ENCODE data around the gene NUP210. TPM values are rescaled to one million over a fixed set of nuclear protein-coding genes. Genes with fewer than 3 reads are reported as not detected.

NUP210 gene
- polyA plus RNA-seq, 2 donors = 5.7 to 5.9 TPM

DNA sequence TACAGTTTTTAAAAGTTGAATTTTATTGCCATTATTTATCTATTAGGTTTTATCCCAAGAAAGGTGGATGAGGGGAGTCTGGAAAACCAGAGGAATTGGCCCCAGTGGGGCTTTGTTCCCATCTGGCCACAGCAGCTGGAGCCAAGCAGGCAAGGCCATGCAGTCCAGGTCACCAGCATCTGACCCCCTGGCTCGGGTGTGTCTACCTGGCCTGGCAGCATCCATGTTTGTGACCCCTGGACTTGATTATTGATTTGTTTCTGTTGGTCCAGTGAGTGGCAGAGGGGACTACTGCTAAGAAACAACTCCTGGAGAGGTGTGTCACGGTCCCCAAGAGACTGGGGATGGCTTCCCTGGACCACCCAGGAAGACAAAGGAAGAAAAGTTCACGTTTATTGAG, 111.1 kb downstream of the NUP210 start:
- no peaks in the 10 kb centered on the region for H3K9me3 ChIP-seq (ENCODE audit: control insufficient read depth in 2 of 2, insufficient read depth in 1 of 2, low read depth in 1 of 2, low read length in 1 of 2)
- no peaks in the 10 kb centered on the region for H3K4me1 ChIP-seq (ENCODE audit: control insufficient read depth in 2 of 2, insufficient read depth in 2 of 2, low read length in 1 of 2)
- no peak overlapping the region for H3K27ac ChIP-seq (ENCODE audit: low read depth in 2 of 2, low read length in 1 of 2)
- no peaks in the 10 kb centered on the region for H3K27me3 ChIP-seq (ENCODE audit: control insufficient read depth in 1 of 2, insufficient read depth in 2 of 2, low read length in 2 of 2)
- H3K36me3 ChIP-seq (ENCODE audit: control insufficient read depth in 2 of 2, insufficient read depth in 2 of 2, low read length in 1 of 2) = no peaks in the 10 kb centered on the region
- no peak overlapping the region for H3K4me3 ChIP-seq (ENCODE audit: low read depth in 1 of 2, low read length in 2 of 2)
- WGBS, 2 donors = 71 to 75% methylated on average over 3 of the region's 3 CpGs

DNA sequence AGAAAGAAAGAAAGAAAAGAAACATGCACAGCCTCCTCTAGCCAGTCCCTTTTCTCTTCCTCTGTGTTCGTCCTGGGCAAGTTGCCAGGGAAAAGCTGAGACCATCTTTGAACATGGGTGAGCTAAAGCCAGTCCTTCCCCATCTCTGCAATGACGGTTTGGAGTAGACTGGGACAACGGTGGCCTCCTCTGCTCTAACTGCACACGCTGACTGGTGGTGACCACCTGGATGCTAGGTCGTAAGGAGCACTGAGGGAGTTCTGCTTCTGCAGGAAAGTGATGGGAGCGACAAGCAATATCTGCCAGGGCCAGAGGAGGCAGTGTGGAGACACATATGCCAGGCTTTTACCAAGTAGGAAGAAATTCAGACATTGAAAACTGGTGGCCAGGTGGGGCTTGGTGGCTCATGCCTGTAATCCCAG, 111.7 kb downstream of the NUP210 start:
- 21 to 35% methylated on average over 6 of the region's 6 CpGs for WGBS, 2 donors
- H3K4me3 ChIP-seq (ENCODE audit: low read depth in 1 of 2, low read length in 2 of 2) = no peak overlapping the region
- H3K27me3 ChIP-seq (ENCODE audit: control insufficient read depth in 1 of 2, insufficient read depth in 2 of 2, low read length in 2 of 2) = no peaks in the 10 kb centered on the region
- H3K27ac ChIP-seq (ENCODE audit: low read depth in 2 of 2, low read length in 1 of 2) = no peak overlapping the region
- no peaks in the 10 kb centered on the region for H3K9me3 ChIP-seq (ENCODE audit: control insufficient read depth in 2 of 2, insufficient read depth in 1 of 2, low read depth in 1 of 2, low read length in 1 of 2)
- no peaks in the 10 kb centered on the region for H3K36me3 ChIP-seq (ENCODE audit: control insufficient read depth in 2 of 2, insufficient read depth in 2 of 2, low read length in 1 of 2)
- H3K4me1 ChIP-seq (ENCODE audit: control insufficient read depth in 2 of 2, insufficient read depth in 2 of 2, low read length in 1 of 2) = no peaks in the 10 kb centered on the region

DNA sequence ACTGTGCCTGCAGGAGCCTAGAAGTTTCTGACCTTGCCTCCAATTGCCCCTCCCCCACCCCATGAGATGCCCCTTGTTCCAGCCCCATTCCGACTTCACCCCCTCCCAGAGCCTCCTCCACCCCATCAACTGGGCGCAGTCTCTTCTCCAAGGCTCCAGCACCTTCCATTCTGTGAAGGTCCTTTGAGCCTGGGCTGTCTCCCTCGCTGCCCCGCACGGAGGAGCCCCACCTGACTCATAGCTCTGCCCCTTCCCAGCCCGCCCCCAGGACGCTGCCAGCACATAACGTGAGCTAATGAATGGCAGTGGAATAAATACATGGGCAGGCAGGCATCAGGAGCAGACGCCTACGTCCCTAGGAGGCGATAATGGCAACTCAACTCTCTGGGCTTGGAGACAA, 113.1 kb downstream of the NUP210 start:
- Histone ChIP-seq H3K4me3 (ENCODE audit: low read depth in 1 of 2, low read length in 2 of 2) (no peak overlapping the region), H3K27me3 (ENCODE audit: control insufficient read depth in 1 of 2, insufficient read depth in 2 of 2, low read length in 2 of 2) (no peaks in the 10 kb centered on the region), H3K36me3 (ENCODE audit: control insufficient read depth in 2 of 2, insufficient read depth in 2 of 2, low read length in 1 of 2) (no peaks in the 10 kb centered on the region), H3K27ac (ENCODE audit: low read depth in 2 of 2, low read length in 1 of 2) (no peak overlapping the region), H3K9me3 (ENCODE audit: control insufficient read depth in 2 of 2, insufficient read depth in 1 of 2, low read depth in 1 of 2, low read length in 1 of 2) (no peaks in the 10 kb centered on the region), H3K4me1 (ENCODE audit: control insufficient read depth in 2 of 2, insufficient read depth in 2 of 2, low read length in 1 of 2) (no peaks in the 10 kb centered on the region)
- WGBS, 2 donors = 78 to 82% methylated on average over 11 of the region's 11 CpGs

- H3K27ac ChIP-seq (ENCODE audit: low read depth in 2 of 2, low read length in 1 of 2) = no peak overlapping the region
- WGBS, 2 donors = 72 to 77% methylated on average over 4 of the region's 4 CpGs
- no peaks in the 10 kb centered on the region for H3K9me3 ChIP-seq (ENCODE audit: control insufficient read depth in 2 of 2, insufficient read depth in 1 of 2, low read depth in 1 of 2, low read length in 1 of 2)
- no peaks in the 10 kb centered on the region for H3K4me1 ChIP-seq (ENCODE audit: control insufficient read depth in 2 of 2, insufficient read depth in 2 of 2, low read length in 1 of 2)
- H3K36me3 ChIP-seq (ENCODE audit: control insufficient read depth in 2 of 2, insufficient read depth in 2 of 2, low read length in 1 of 2) = no peaks in the 10 kb centered on the region
- no peaks in the 10 kb centered on the region for H3K27me3 ChIP-seq (ENCODE audit: control insufficient read depth in 1 of 2, insufficient read depth in 2 of 2, low read length in 2 of 2)
- H3K4me3 ChIP-seq (ENCODE audit: low read depth in 1 of 2, low read length in 2 of 2) = no peak overlapping the region
Observed at GRCh38 chr3:13305623-13306022, 114.5 kb downstream of the NUP210 start.

GRCh38 chr3:13303410-13303809, 116.7 kb downstream of the NUP210 start:
- Histone ChIP-seq H3K4me3 (ENCODE audit: low read depth in 1 of 2, low read length in 2 of 2) (no peak overlapping the region), H3K27ac (ENCODE audit: low read depth in 2 of 2, low read length in 1 of 2) (no peak overlapping the region), H3K36me3 (ENCODE audit: control insufficient read depth in 2 of 2, insufficient read depth in 2 of 2, low read length in 1 of 2) (no peaks in the 10 kb centered on the region), H3K27me3 (ENCODE audit: control insufficient read depth in 1 of 2, insufficient read depth in 2 of 2, low read length in 2 of 2) (no peaks in the 10 kb centered on the region), H3K4me1 (ENCODE audit: control insufficient read depth in 2 of 2, insufficient read depth in 2 of 2, low read length in 1 of 2) (no peaks in the 10 kb centered on the region), H3K9me3 (ENCODE audit: control insufficient read depth in 2 of 2, insufficient read depth in 1 of 2, low read depth in 1 of 2, low read length in 1 of 2) (no peaks in the 10 kb centered on the region)
- 72 to 82% methylated on average over 6 of the region's 6 CpGs for WGBS, 2 donors

DNA sequence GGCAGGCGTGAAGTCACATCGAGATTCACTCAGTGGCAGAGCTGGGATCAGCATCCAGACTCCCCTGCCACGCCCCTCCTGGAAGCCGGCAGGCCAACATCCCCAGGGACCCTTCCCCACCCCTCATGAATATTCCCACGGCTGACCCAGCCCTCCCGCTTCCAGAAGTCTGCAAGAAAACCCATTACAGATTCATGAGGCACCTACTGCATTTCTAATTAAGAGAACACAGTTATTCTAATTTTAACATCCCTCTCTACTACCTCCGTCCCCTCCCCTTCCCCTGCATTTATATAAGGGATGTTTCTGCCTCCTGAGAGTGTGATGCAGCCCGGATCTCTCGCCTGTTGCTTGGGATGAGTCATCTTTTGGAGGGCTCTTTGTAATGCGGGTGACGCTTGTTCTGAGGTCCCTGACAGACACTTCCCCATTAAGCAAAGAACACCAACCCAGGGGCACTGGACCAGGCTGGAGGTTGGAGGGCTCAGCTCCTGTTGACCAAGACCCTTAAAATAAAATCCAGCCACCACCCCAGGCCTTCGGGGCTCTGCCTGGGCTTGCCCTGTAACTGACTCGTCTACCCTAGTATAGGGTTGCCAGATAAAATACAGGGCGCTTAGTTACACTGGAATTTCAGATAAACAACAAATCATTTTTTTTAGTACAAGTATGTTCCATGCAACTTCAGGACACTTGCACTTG, 118.7 kb downstream of the NUP210 start:
- WGBS, 2 donors = 30 to 36% methylated on average over 14 of the region's 14 CpGs
- H3K36me3 ChIP-seq (ENCODE audit: control insufficient read depth in 2 of 2, insufficient read depth in 2 of 2, low read length in 1 of 2) = no peaks in the 10 kb centered on the region
- no peak overlapping the region for H3K4me3 ChIP-seq (ENCODE audit: low read depth in 1 of 2, low read length in 2 of 2)
- H3K27me3 ChIP-seq (ENCODE audit: control insufficient read depth in 1 of 2, insufficient read depth in 2 of 2, low read length in 2 of 2) = no peaks in the 10 kb centered on the region
- no peak overlapping the region for H3K27ac ChIP-seq (ENCODE audit: low read depth in 2 of 2, low read length in 1 of 2)
- H3K4me1 ChIP-seq (ENCODE audit: control insufficient read depth in 2 of 2, insufficient read depth in 2 of 2, low read length in 1 of 2) = no peaks in the 10 kb centered on the region
- no peaks in the 10 kb centered on the region for H3K9me3 ChIP-seq (ENCODE audit: control insufficient read depth in 2 of 2, insufficient read depth in 1 of 2, low read depth in 1 of 2, low read length in 1 of 2)

- Histone ChIP-seq H3K9me3 (ENCODE audit: control insufficient read depth in 2 of 2, insufficient read depth in 1 of 2, low read depth in 1 of 2, low read length in 1 of 2) (no peaks in the 10 kb centered on the region), H3K4me3 (ENCODE audit: low read depth in 1 of 2, low read length in 2 of 2) (no peak overlapping the region), H3K27ac (ENCODE audit: low read depth in 2 of 2, low read length in 1 of 2) (no peak overlapping the region), H3K27me3 (ENCODE audit: control insufficient read depth in 1 of 2, insufficient read depth in 2 of 2, low read length in 2 of 2) (no peaks in the 10 kb centered on the region), H3K36me3 (ENCODE audit: control insufficient read depth in 2 of 2, insufficient read depth in 2 of 2, low read length in 1 of 2) (no peaks in the 10 kb centered on the region), H3K4me1 (ENCODE audit: control insufficient read depth in 2 of 2, insufficient read depth in 2 of 2, low read length in 1 of 2) (no peaks in the 10 kb centered on the region)
- WGBS, 2 donors = 73 to 77% methylated on average over 5 of the region's 5 CpGs
Observed at GRCh38 chr3:13300546-13301285, 119.4 kb downstream of the NUP210 start.

- Histone ChIP-seq H3K9me3 (ENCODE audit: control insufficient read depth in 2 of 2, insufficient read depth in 1 of 2, low read depth in 1 of 2, low read length in 1 of 2) (no peaks in the 10 kb centered on the region), H3K36me3 (ENCODE audit: control insufficient read depth in 2 of 2, insufficient read depth in 2 of 2, low read length in 1 of 2) (no peaks in the 10 kb centered on the region), H3K4me3 (ENCODE audit: low read depth in 1 of 2, low read length in 2 of 2) (no peak overlapping the region), H3K27ac (ENCODE audit: low read depth in 2 of 2, low read length in 1 of 2) (no peak overlapping the region), H3K27me3 (ENCODE audit: control insufficient read depth in 1 of 2, insufficient read depth in 2 of 2, low read length in 2 of 2) (no peaks in the 10 kb centered on the region), H3K4me1 (ENCODE audit: control insufficient read depth in 2 of 2, insufficient read depth in 2 of 2, low read length in 1 of 2) (no peaks in the 10 kb centered on the region)
- WGBS, 2 donors = 82 to 85% methylated on average over 7 of the region's 7 CpGs
Observed at GRCh38 chr3:13299531-13300155, 120.5 kb downstream of the NUP210 start.

- no peaks in the 10 kb centered on the region for H3K27me3 ChIP-seq (ENCODE audit: control insufficient read depth in 1 of 2, insufficient read depth in 2 of 2, low read length in 2 of 2)
Observed at GRCh38 chr3:13296662-13297061, 123.5 kb downstream of the NUP210 start.

More at GRCh38 chr3:13296662-13297061, 123.5 kb downstream of the NUP210 start:
- H3K36me3 ChIP-seq (ENCODE audit: control insufficient read depth in 2 of 2, insufficient read depth in 2 of 2, low read length in 1 of 2) = no peaks in the 10 kb centered on the region
- H3K27ac ChIP-seq (ENCODE audit: low read depth in 2 of 2, low read length in 1 of 2) = no peak overlapping the region
- no peak overlapping the region for H3K4me3 ChIP-seq (ENCODE audit: low read depth in 1 of 2, low read length in 2 of 2)
- H3K9me3 ChIP-seq (ENCODE audit: control insufficient read depth in 2 of 2, insufficient read depth in 1 of 2, low read depth in 1 of 2, low read length in 1 of 2) = no peaks in the 10 kb centered on the region
- no peaks in the 10 kb centered on the region for H3K4me1 ChIP-seq (ENCODE audit: control insufficient read depth in 2 of 2, insufficient read depth in 2 of 2, low read length in 1 of 2)
- WGBS, 2 donors = 20 to 32% methylated on average over 6 of the region's 6 CpGs
